Liver (tissue), 9 donors: Measurements from ENCODE around the gene EPB41L2. TPM values are rescaled to one million over a fixed set of nuclear protein-coding genes. Genes with fewer than 3 reads are reported as not detected.

ENCODE experiments used
- DNase-seq: peaks from one replicate; pipeline ENCODE4 v3.0.0-alpha.2; 2017; ENCODE audit warnings: low spot score
- H3K27ac ChIP-seq, 2 donors: one replicate each; pipeline ENCODE4 v1.7.0; 2013; ENCODE audit warnings: inconsistent platforms in 2 of 2, low read length in 2 of 2, control low read depth in 1 of 2, low read depth in 1 of 2, mild to moderate bottlenecking in 1 of 2
- H3K27me3 ChIP-seq, 4 donors: one replicate each; pipeline versions ENCODE4 v1.6.1 to v1.7.0; 2013; ENCODE audit warnings: low read length in 3 of 4, inconsistent platforms in 1 of 4, mild to moderate bottlenecking in 1 of 4, moderate library complexity in 1 of 4; ENCODE audit not compliant: control insufficient read depth in 4 of 4, insufficient read depth in 4 of 4
- H3K36me3 ChIP-seq, 4 donors: one replicate each; pipeline versions ENCODE4 v1.6.1 to v1.7.0; 2013; ENCODE audit warnings: low read length in 3 of 4, mild to moderate bottlenecking in 3 of 4, low read depth in 1 of 4, moderate library complexity in 1 of 4; ENCODE audit not compliant: control insufficient read depth in 4 of 4, insufficient read depth in 3 of 4
- H3K4me1 ChIP-seq, 4 donors: one replicate each; pipeline versions ENCODE4 v1.6.1 to v1.7.0; 2013; ENCODE audit warnings: low read length in 3 of 4, mild to moderate bottlenecking in 3 of 4, moderate library complexity in 1 of 4; ENCODE audit not compliant: control insufficient read depth in 4 of 4, insufficient read depth in 4 of 4
- H3K4me3 ChIP-seq, 3 donors: one replicate each; pipeline versions ENCODE4 v1.6.1 to v1.7.0; 2013; ENCODE audit warnings: low read length in 3 of 3, control low read depth in 1 of 3, low read depth in 1 of 3, mild to moderate bottlenecking in 1 of 3
- H3K9ac ChIP-seq, 2 donors: one replicate each; pipeline ENCODE4 v1.7.0; 2013; ENCODE audit warnings: low read length in 2 of 2, mild to moderate bottlenecking in 2 of 2, moderate library complexity in 2 of 2, control low read depth in 1 of 2, low read depth in 1 of 2
- H3K9me3 ChIP-seq, 4 donors: one replicate each; pipeline versions ENCODE4 v1.6.1 to v1.7.0; 2013; ENCODE audit warnings: low read length in 3 of 4; ENCODE audit not compliant: control insufficient read depth in 4 of 4
- ATF3 ChIP-seq: IDR thresholded peaks from 2 replicates; pipeline ENCODE4 v1.6.1; 2016; ENCODE audit warnings: antibody characterized with exemption
- CTCF ChIP-seq: fragments of 150-350 bp; IDR thresholded peaks from 2 replicates; pipeline ENCODE4 v1.5.1; 2017; ENCODE audit warnings: improper control_type of control experiment, low read depth, low read length; ENCODE audit not compliant: missing input control
- EGR1 ChIP-seq, 2 donors: IDR thresholded peaks; 2 replicates each; pipeline ENCODE4 v1.6.1; 2016 to 2018; ENCODE audit warnings: antibody characterized with exemption in 2 of 2, low read depth in 2 of 2
- FOXA1 ChIP-seq: IDR thresholded peaks from 2 replicates; pipeline ENCODE4 v1.6.1; 2016; ENCODE audit warnings: antibody characterized with exemption
- FOXA2 ChIP-seq: IDR thresholded peaks from 2 replicates; pipeline ENCODE4 v1.6.1; 2016; ENCODE audit warnings: antibody characterized with exemption
- GABPA ChIP-seq, 2 donors: IDR thresholded peaks in 1 of 2; conservative IDR thresholded peaks in 1 of 2; 2 replicates each; pipeline ENCODE4 v1.6.1; 2016; ENCODE audit warnings: antibody characterized with exemption in 2 of 2, mild to moderate bottlenecking in 1 of 2, moderate library complexity in 1 of 2
- HNF4A ChIP-seq, 2 donors: conservative IDR thresholded peaks; 2 replicates each; pipeline ENCODE4 v1.6.1; 2016; ENCODE audit warnings: antibody characterized with exemption in 2 of 2, mild to moderate bottlenecking in 2 of 2
- HNF4G ChIP-seq: IDR thresholded peaks from 2 replicates; pipeline ENCODE4 v1.6.1; 2016; ENCODE audit warnings: antibody characterized with exemption
- JUND ChIP-seq, 2 donors: IDR thresholded peaks; 2 replicates each; pipeline ENCODE4 v1.6.1; 2016; ENCODE audit warnings: antibody characterized with exemption in 2 of 2
- MAX ChIP-seq: IDR thresholded peaks from 2 replicates; pipeline ENCODE4 v1.6.1; 2016; ENCODE audit warnings: antibody characterized with exemption
- NR2F2 ChIP-seq: IDR thresholded peaks from 2 replicates; pipeline ENCODE4 v1.6.1; 2016; ENCODE audit warnings: antibody characterized with exemption
- RAD21 ChIP-seq, 2 donors: IDR thresholded peaks; 2 replicates each; pipeline ENCODE4 v1.6.1; 2016; ENCODE audit warnings: antibody characterized with exemption in 2 of 2, mild to moderate bottlenecking in 2 of 2
- REST ChIP-seq: IDR thresholded peaks from 2 replicates; pipeline ENCODE4 v1.6.1; 2016; ENCODE audit warnings: antibody characterized with exemption, mild to moderate bottlenecking
- RXRA ChIP-seq, 2 donors: IDR thresholded peaks; 2 replicates each; pipeline ENCODE4 v1.6.1; 2017 to 2018; ENCODE audit warnings: antibody characterized with exemption in 2 of 2, mild to moderate bottlenecking in 1 of 2
- SP1 ChIP-seq: IDR thresholded peaks from 2 replicates; pipeline ENCODE4 v1.6.1; 2018; ENCODE audit warnings: antibody characterized with exemption, mild to moderate bottlenecking
- TAF1 ChIP-seq: conservative IDR thresholded peaks from 2 replicates; pipeline ENCODE4 v1.6.1; 2016; ENCODE audit warnings: antibody characterized with exemption, mild to moderate bottlenecking
- YY1 ChIP-seq: IDR thresholded peaks from 2 replicates; pipeline ENCODE4 v1.6.1; 2016; ENCODE audit warnings: antibody characterized with exemption, mild to moderate bottlenecking
- ZBTB33 ChIP-seq: IDR thresholded peaks from 2 replicates; pipeline ENCODE4 v1.6.1; 2016; ENCODE audit warnings: antibody characterized with exemption
- WGBS: extraction: QIAGEN DNeasy Blood & Tissue Kit; methylation state at CpG from one replicate; pipeline ENCODE4 v1.1.7; 2013; 5-methylcytosine and 5-hydroxymethylcytosine counted together
- polyA plus RNA-seq, 2 donors: library from polyadenylated mRNA; stranded (reverse) in 1 of 2; unstranded in 1 of 2; fragments of 200-250 nt in 1 of 2; fragments of >200 nt in 1 of 2; fragmentation: Nextera tagmentation in 1 of 2; extraction: Ambion mirVana in 1 of 2; gene quantifications; one replicate each; pipeline versions ENCODE4 v1.2.1 to v1.2.3, GENCODE V29; 2013 to 2015
- total RNA-seq, 2 donors: library from RNA; depleted of rRNA; stranded (reverse); fragments of >200 nt; gene quantifications; one replicate each; pipeline ENCODE4 v1.2.3, GENCODE V29; 2014
- donor health status: healthy.
- donor health status: healthy.
- donor health status: healthy.
- donor health status: healthy.
- donor health status: healthy.

EPB41L2 gene
- total and polyA plus RNA-seq, 4 donors = 10.0 to 43.3 (median 18.7) TPM

- Histone ChIP-seq H3K27ac (no peak overlapping the region), H3K9me3 (no peaks in the 10 kb centered on the region), H3K4me1 (peaks cover 0 to 3% (median under 1%) of the 10 kb centered on the region in 4 donors), H3K36me3 (no peaks in the 10 kb centered on the region), H3K27me3 (no peaks in the 10 kb centered on the region), H3K9ac (no peak overlapping the region), H3K4me3 (no peak overlapping the region)
- 97% methylated on average over 3 of the region's 3 CpGs for WGBS
- DNase-seq = no peak
- no peak for TF ChIP-seq TAF1
- no peak for TF ChIP-seq NR2F2
- TF ChIP-seq FOXA1 = no peak
- no peak for TF ChIP-seq ATF3
- no peak for TF ChIP-seq FOXA2
- TF ChIP-seq RAD21 (IDR thresholded peaks at IDR 0.05) = no peak
- no peak for TF ChIP-seq SP1
- TF ChIP-seq CTCF = no peak
- no peak for TF ChIP-seq EGR1 (IDR thresholded peaks at IDR 0.05; ENCODE audit: low read depth in 2 of 2)
- TF ChIP-seq JUND (IDR thresholded peaks at IDR 0.05) = no peak
- TF ChIP-seq REST = no peak
- TF ChIP-seq GABPA (IDR thresholded peaks at IDR 0.05 in 1 of 2, conservative IDR thresholded peaks at IDR 0.05 in 1 of 2) = no peak
- no peak for TF ChIP-seq ZBTB33
- no peak for TF ChIP-seq HNF4A (conservative IDR thresholded peaks at IDR 0.05)
- no peak for TF ChIP-seq MAX
- no peak for TF ChIP-seq RXRA (IDR thresholded peaks at IDR 0.05)
- no peak for TF ChIP-seq HNF4G
- TF ChIP-seq YY1 = no peak
Measured at GRCh38 chr6:131017962-131018361, 45.1 kb downstream of the EPB41L2 start.
